HG02884 (cell line): ENCODE measurements around the gene KCTD17.

Experiments used
- ATAC-seq: cut with Tn5 transposase; IDR thresholded peaks from one replicate; pipeline ENCODE4 v1.9.1; 2021; ENCODE audit warnings: mild to moderate bottlenecking, moderate library complexity; ENCODE audit not compliant: unreplicated experiment

The KCTD17 gene

GRCh38 chr22:37036655-37037377 is 14.7 kb upstream of the KCTD17 start:
- ATAC-seq, result no peak

GRCh38 chr22:37037669-37038068 is 13.9 kb upstream of the KCTD17 start:
- no peak for ATAC-seq

GRCh38 chr22:37039466-37039865 is 12.1 kb upstream of the KCTD17 start:
- no peak for ATAC-seq

GRCh38 chr22:37043209-37043827 is 8.2 kb upstream of the KCTD17 start:
- ATAC-seq, result no peak

GRCh38 chr22:37043828-37044538 is 7.6 kb upstream of the KCTD17 start:
- no peak for ATAC-seq

GRCh38 chr22:37044634-37045625 is 6.6 kb upstream of the KCTD17 start:
- no peak for ATAC-seq

GRCh38 chr22:37045958-37046357 is 5.6 kb upstream of the KCTD17 start:
- no peak for ATAC-seq

GRCh38 chr22:37046589-37046988 is 5.0 kb upstream of the KCTD17 start:
- ATAC-seq, result no peak

- ATAC-seq, result no peak
Measured at GRCh38 chr22:37047006-37047405, 4.5 kb upstream of the KCTD17 start.

- ATAC-seq, result no peak
Measured at GRCh38 chr22:37048133-37048532, 3.4 kb upstream of the KCTD17 start.

GRCh38 chr22:37049224-37049623 is 2.3 kb upstream of the KCTD17 start:
- no peak for ATAC-seq

GRCh38 chr22:37050913-37051312 is 629 bp upstream of the KCTD17 start:
- no peak for ATAC-seq

- ATAC-seq, result no peak
Measured at GRCh38 chr22:37052386-37053309, 1.1 kb downstream of the KCTD17 start.

GRCh38 chr22:37053310-37054055 is 1.9 kb downstream of the KCTD17 start:
- no peak for ATAC-seq

GRCh38 chr22:37054056-37054395 is 2.5 kb downstream of the KCTD17 start:
- no peak for ATAC-seq

GRCh38 chr22:37054600-37055365 is 3.2 kb downstream of the KCTD17 start:
- no peak for ATAC-seq

- no peak for ATAC-seq
Measured at GRCh38 chr22:37056246-37056645, 4.7 kb downstream of the KCTD17 start.

GRCh38 chr22:37057226-37057625 is 5.7 kb downstream of the KCTD17 start:
- no peak for ATAC-seq
